Right kidney (tissue), 1 donor: ENCODE results near the gene SP2.

Experiments used
- DNase-seq: peaks from one replicate; pipeline ENCODE4 v3.0.0-alpha.2; 2016

SP2 gene

DNA sequence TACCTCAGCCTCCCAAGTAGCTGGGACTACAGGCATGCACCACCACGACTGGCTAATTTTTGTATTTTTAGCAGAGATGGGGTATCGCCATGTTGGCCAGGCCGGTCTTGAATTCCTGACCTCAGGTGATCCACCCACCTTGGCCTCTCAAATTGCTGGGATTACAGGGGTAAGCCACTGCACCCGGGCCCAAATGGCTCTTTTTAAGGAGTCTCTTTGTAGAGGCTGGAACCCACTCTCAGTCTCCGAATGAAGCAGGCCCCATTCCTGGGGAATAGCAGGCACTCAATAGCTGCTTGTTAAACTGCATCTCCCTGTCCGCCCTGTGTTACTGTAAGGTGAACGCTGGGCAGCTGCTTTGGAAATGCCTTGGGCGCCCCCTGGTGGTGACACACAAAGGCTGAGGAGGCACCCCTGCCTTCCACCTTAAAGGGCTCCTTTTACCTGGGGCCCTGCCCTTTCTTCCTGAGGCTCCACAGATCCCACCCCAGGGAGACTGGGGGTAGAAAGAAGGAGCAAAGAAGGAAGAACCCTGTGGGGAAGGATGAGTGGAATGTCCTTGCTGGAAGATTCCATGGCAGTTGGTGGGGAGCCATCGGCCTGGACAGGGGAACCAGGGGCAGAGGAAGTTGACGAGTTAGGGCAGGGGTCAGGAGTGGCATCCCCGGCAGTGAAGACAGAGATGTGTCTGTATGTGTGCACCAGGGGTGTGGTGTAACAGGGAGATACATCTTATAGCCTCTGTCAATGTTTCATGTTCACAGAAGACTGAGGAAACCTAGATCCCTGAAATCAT lies 6.1 kb upstream of the SP2 start:
- peak; percentile 63 for DNase-seq

- DNase-seq = no peak
Measured at GRCh38 chr17:47891545-47892088, 4.4 kb upstream of the SP2 start.

DNA sequence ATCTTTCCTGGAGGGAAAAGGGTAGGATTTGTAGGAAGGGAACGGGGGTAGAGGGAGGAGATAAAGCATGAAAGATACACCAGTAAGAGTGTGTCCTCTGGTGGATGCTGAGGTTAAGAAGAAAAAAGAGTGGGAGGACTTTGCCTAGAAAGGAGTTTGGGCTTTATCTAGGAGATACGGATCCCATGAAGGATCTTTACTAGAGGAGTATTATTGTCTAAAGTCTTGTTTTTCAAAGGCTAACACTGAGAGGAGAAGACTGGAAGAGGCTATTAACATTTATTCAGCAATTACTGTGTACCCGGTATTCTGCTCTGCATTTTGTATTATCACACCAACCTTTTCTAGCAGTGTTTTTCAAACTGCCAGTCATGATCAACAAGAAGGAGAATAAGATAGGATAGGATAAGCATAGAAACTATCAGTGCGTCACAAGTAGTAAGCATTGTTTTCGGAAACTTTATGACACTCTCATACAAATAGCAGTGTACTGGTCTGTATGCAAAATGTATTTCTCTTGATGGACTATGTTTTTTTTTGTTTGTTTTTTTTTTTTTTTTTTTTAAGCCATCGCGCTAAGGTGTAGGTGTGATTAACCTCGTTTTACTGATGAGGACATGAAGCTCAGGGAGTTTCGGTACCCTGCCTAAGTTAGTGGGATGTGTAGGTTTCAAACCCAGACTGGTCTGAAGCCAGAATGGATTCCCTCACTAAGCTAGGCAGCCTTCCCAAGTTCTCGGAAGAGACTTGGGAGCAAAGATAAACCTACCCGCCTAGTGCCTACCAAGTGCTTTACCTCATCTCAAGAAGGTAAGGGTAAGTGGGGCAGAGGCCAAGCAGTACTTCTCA lies 1.3 kb upstream of the SP2 start:
- DNase-seq = no peak

DNA sequence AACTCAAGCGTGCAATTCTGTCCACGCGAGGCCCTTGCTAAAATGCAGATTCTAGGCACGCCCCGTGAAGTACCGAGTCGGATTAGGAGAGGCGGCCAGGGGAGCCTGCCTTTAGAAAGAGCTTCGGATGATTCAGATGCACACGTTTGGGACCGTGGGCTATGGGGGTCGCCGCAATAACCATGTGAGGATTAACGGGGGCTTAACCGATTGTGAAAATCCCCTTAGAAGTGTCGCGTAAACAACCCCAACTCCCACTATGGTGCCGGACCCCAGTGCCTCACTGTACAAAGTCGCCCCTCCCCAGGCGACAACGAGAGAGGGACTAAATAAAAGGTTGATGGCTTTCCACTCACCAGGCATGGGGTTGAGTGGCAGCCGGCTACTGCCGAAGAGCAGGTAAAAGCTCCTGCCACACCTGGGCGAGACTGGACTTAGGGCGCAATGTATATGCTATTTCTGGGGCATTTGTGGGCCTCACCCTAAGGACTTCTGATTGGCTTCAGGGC lies 635 bp upstream of the SP2 start:
- DNase-seq = peak; percentile 90

GRCh38 chr17:47896672-47897490 lies 845 bp downstream of the SP2 start:
- no peak for DNase-seq

- DNase-seq = no peak
Measured at GRCh38 chr17:47897561-47897960, 1.5 kb downstream of the SP2 start.

DNA sequence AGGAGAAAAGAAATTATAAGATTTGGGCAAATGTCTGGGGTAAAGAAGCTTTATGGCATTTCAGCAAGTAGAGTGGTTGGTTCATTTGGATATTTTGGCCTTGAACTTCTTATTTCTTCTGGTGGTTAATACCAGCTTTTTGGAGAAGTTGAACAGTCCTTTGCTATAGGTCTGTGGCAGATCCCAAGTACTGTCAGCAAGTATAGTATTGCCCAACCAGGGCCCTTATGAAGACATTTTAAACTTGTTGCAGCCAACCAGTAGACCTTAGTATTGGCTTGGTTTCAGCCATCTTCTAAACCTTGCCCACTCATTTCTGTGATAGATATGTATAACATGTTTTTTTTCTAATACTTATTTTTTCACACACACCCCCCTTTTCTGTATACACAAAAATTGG lies 2.2 kb downstream of the SP2 start:
- DNase-seq = no peak

DNA sequence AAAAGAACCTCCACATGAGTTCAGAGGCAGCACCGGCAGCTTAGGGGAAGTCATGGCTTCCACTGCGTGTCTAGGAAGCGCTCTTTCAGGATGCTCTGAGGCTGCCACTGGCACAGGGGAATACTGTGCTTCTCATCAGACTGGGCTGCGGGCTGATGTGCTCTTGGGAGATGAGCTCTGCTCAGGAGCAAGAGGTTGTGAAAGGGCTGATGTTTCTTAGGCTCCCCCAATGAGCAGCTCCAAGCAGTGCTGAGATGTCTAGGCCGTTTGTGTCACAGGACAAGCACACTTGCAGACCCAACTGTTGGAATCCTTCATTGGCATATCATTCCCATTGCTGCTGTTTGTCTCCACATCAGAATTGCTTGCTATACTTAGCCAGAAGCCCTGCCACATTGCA lies 3.6 kb downstream of the SP2 start:
- no peak for DNase-seq

DNA sequence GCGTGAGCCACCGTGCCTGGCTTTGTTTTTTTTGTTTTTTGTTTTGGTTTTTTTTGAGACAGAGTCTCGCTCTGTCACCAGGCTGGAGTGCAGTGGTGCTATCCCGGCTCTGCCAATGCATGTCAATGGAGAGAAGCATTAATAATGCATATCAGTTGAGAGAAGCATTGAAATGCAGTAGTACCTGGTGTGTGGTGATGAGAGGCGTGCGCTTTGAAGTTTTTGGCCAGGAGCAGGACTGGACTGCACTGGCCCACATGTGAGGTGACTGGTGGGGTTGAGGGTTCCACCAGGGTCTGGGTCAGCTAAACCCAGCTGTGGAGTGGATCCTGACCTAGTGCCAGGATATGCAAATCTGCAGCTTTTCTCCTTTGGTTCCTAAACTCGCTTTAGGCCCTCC lies 5.4 kb downstream of the SP2 start:
- DNase-seq = no peak

GRCh38 chr17:47902039-47902744 lies 6.2 kb downstream of the SP2 start:
- no peak for DNase-seq

GRCh38 chr17:47905221-47905733 lies 9.2 kb downstream of the SP2 start:
- no peak for DNase-seq

DNA sequence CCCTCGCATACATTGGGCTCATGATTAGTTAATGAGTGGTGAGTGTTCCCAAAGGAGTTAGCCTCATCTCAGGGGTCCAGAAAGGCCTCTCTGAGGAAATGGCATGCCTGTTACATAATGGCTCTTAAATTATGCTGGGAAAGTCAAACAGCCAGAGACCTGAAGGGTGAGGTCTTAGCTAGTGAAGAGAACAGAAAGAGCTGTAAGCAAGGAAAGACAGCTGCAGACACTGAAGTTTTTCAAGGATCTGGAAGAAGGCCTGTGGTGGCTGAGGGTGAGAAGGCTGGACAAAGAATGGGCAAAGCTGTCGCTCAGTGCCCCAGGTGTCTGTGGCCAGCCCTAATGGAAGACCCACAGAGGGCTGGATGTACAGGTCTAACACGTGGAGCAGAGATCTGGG lies 10.4 kb downstream of the SP2 start:
- DNase-seq = no peak

DNA sequence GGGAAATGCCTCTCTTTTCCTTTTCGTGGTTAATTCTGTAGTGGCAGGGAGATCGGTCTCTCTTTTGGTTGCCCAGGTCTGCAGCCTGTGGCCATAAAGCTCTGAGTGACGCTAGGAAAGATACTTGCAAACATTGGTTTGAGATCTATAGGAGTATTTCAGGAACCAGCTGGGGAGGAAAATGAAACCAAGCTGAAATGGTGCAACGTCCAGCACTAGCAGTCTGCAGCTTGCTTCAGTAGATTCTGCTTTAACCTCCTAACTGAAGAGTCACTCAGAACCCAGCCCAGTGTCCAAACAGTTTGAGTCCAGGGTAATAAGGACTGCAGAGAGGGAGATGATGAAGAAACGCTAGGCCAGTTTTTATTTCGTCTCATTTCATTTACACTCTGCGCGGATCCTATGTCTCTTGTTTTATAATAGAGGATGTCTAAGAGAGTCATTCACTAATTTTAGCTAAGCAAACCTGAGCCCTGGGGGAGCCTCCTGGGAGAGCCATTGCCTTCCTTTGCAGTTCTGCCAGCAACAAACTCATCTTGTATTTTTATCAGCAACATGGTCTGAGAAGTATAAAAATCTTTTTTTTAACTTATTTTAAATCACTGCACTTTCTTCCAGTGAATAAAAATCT lies 12.0 kb downstream of the SP2 start:
- DNase-seq = no peak

DNA sequence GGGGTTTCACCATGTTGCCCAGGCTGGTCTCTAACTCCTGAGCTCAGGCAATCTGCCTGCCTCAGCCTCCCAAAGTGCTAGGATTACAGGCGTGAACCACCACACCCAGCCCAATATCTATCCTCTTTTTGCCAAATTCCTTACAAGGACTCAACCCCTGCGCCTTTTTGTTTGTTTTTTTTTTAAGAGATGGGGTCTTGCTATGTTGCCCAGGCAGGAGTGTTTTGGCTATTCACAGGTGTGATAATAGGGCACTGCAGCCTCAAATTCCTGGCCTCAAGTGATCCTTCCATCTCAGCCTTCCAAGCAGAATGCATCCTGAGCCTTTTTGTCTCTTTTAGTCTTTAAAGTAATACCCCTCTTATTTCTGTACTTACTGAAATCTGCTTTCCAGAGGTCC lies 17.0 kb downstream of the SP2 start:
- DNase-seq = no peak

- DNase-seq = no peak
Measured at GRCh38 chr17:47914306-47914948, 18.4 kb downstream of the SP2 start.

DNA sequence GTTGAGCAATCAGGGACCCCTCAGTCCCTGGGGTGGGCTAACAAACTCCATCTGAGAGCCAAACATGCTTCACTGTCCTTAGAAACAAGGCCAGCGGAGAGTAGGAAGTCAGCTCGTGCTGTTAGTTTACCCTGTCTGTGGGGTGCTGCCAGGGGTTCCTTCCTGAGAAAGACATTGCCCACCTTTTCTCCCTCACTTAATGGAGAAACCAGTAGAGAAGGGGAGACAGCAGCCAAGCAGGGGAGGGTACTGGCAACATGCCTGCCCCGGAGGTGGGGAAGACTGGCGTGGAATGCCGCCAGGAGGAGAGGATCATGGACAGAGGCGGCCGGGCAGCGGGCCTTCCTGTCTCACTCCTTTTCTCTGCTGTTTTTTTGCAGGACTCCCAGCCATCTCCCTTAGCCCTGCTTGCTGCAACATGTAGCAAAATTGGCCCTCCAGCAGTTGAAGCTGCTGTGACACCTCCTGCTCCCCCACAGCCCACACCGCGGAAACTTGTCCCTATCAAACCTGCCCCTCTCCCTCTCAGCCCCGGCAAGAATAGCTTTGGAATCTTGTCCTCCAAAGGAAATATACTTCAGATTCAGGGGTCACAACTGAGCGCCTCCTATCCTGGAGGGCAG lies 19.9 kb downstream of the SP2 start:
- DNase-seq = no peak

DNA sequence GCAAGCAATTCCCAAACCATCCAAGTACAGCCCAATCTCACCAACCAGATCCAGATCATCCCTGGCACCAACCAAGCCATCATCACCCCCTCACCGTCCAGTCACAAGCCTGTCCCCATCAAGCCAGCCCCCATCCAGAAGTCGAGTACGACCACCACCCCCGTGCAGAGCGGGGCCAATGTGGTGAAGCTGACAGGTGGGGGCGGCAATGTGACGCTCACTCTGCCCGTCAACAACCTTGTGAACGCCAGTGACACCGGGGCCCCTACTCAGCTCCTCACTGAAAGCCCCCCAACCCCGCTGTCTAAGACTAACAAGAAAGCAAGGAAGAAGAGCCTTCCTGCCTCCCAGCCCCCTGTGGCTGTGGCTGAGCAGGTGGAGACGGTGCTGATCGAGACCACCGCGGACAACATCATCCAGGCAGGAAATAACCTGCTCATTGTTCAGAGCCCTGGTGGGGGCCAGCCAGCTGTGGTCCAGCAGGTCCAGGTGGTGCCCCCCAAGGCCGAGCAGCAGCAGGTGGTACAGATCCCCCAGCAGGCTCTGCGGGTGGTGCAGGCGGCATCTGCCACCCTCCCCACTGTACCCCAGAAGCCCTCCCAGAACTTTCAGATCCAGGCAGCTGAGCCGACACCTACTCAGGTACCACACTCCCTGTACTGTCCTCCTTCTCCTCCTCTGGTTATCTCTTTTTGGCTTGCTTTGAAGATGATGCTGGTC lies 20.6 kb downstream of the SP2 start:
- no peak for DNase-seq

- DNase-seq = no peak
Measured at GRCh38 chr17:47917581-47917980, 21.5 kb downstream of the SP2 start.

GRCh38 chr17:47918006-47918405 lies 22.0 kb downstream of the SP2 start:
- no peak for DNase-seq
